Posterior vena cava (tissue), 2 donors: Measurements from ENCODE around the gene DNAH7. TPM values are rescaled to one million over a fixed set of nuclear protein-coding genes. Genes with fewer than 3 reads are reported as not detected.
"Not testable (repeated sequence)": the region's sequence is repeated elsewhere in the genome, so short reads cannot be mapped to it uniquely, and the experiment has no call there.

Experiments
- DNase-seq: peaks from one replicate; pipeline ENCODE4 v3.0.0-alpha.2; 2020; ENCODE audit warnings: low spot score
- intact Hi-C, 2 donors: fragments of 100-400 bp; cut with DNase I; formaldehyde crosslinking; loops; one replicate each; pipeline versions ENCODE4 v1.14.1 to v1.14.2; 2022 to 2023
- long read RNA-seq, 2 donors: library from polyadenylated mRNA; unstranded; transcript quantifications; one replicate each; pipeline ENCODE4 v2.0.0, GENCODE V29; 2020 to 2021
- total RNA-seq, 2 donors: library from RNA; stranded (reverse); fragmentation: NEBNext Ultra II Directional; extraction: Animal tissue kit (Norgen Biotek cat#: 25700); gene quantifications; one replicate each; pipeline ENCODE4 v1.2.1, GENCODE V29; 2021
- donor health status: DM: yes; HTN: yes; CAD: no.
- donor health status: DM: yes; HTN: yes; CAD: no.

Gene DNAH7
- 1 to 10 TPM; 1.4 to 2.5 TPM for total RNA-seq
- long read RNA-seq, donor 1, partial matches to known transcripts = 1 of 1 reads
- long read RNA-seq, donor 1, other reads (novel, unspliced or antisense) = 0 of 1 reads
- long read RNA-seq, donor 2, partial matches to known transcripts = 0 of 1 reads
- long read RNA-seq, donor 2, other reads (novel, unspliced or antisense) = 1 of 1 reads

DNA sequence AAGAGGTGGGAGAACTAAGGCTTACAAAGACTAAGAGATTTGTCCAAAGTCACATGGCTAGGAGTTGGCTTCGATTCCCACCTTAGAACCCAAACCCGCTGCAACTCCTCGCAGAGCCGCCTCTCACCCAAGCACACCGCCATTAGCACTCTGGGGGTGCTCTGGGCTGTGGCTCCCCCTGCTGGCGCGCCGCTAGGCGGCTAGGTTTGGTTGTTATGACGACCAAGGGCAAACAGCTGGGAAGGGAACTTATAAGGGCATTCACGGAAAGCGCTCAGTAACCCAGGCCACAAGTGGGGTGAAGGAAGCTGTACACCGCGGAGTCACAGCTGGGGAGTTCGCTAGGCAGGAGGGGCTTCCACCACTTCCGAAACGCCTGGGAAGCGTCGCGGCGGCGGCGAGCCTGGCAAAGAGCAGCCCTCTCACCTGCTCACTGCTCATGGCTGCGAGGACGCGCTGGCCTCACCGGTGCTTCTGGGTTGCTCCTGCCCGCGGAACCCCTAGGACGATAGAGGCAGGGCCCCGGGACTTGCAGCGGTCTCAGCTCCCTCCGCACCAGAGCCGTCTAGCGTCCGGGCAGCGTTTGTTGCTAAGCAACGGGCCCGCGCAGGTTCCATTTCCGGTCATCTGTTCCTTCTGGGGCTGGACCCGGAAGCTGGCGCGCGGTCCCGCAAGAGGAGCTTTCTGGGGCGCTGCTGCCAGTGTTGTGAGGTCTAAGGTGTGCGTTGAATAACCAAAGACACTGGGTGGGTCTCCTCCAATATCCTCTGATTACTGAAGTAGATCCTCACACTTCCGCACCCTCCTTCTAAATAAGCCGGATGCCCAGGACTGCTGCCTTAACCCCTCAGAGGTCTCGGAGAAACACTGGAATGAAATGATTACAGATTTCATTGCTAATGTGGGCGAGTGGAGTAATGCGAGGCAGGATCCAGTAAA is at the start of gene DNAH7:
TSS of gene DNAH7 (minus strand) at position 567 of the 939 bp plus-strand sequence. CDS start at position 441, 126 bp downstream.
- intact Hi-C loops = no loop called here

GRCh38 chr2:196117214-196117705 is 48.6 kb upstream of the DNAH7 start:
- DNase-seq = no peak
- intact Hi-C loops = no loop called here

More for the DNA sequence above, at the start of gene DNAH7:
- peak; percentile 97 for DNase-seq

DNA sequence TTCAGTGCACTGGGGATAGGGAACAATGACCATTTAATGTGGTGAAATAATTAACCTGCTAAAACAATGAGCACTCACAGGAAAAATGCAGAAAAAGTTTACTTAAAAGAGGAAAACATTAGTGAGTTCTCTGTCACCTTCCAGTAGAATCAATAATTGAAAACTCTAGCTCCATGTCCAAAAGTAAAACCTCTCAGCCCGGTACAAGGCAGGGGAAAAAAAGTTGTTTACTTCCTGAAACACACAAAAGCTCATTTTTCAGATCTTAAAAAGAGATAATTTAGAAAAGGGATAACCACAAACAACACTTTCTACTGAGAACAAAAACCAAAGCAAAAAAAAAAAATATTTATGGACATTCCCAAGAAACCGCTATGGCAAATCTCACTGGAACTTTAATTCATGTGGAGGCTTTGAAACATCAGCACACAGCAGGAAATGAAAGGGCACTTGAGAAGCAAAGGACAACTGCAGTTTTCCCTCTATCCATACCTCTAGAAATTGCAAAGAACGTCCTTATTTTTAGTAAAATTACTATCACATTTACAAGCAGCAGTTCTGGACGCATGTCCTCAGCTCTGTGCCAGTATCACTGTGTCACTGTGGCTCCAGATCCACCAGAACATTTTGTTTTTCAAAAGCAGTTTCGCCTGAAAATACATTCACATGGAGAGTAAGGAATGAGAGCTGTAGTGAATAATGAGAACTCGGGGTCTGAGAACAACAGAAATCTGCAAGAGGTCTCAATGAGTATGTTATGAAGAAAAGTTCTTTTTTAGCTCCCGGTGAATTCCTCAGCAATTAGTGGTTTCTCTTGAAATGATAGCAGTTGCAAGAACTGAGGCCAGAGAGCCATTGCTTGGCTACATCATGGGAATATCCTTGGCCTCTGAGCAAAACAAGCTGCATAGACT is 44.7 kb upstream of the DNAH7 start:
- no peak for DNase-seq
- intact Hi-C loops = no loop called here

- intact Hi-C loops = no loop called here
- DNase-seq = no peak
Measured at GRCh38 chr2:196112418-196113034, 43.9 kb upstream of the DNAH7 start.

DNA sequence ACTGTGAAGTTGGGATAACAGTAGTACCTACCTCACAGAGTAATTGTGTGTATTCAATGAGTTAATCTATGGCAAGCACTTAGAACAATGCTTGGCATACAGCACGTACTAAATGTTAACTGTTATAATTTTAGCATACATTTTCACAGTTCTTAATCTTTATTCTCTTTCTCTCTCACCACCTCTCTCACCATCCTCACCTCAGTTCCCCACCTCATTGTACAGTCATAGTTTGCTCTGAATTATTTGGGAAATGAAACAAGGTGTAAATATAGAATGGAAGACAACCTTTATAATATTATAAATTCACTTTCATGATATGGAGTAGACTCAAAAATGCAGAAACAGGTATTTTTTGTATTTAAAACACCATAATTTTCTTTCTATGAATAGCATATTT is 40.0 kb upstream of the DNAH7 start:
- intact Hi-C loops = no loop called here
- DNase-seq = no peak

DNA sequence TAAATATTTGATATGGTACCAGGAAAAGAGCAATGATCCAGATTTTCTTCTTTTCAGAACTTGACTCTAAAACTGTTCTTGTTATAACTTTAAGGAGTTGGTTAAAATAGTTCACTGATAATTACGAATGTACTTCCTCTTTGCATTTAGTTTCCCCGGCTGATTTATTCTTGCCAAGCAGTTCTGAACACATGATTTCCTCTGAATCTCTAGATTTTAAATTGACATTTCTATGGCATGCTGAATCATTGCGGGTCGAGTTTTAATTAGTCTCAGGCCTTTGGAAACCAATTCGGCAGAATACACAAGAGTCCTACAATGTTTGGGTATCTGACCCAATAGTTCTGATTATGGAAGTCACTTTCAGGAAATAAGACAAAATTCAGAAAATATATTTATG is 37.3 kb upstream of the DNAH7 start:
- intact Hi-C loops = no loop called here
- no peak for DNase-seq

- intact Hi-C loops = no loop called here
- DNase-seq = no peak
Measured at GRCh38 chr2:196104066-196104465, 35.4 kb upstream of the DNAH7 start.

- intact Hi-C loops = no loop called here
- DNase-seq = no peak
Measured at GRCh38 chr2:196103626-196104025, 35.0 kb upstream of the DNAH7 start.

- DNase-seq = no peak
- intact Hi-C loops = no loop called here
Measured at GRCh38 chr2:196101325-196101991, 32.8 kb upstream of the DNAH7 start.

- DNase-seq = no peak
- intact Hi-C loops = no loop called here
Measured at GRCh38 chr2:196099916-196100315, 31.3 kb upstream of the DNAH7 start.

- no peak for DNase-seq
- intact Hi-C loops = no loop called here
Measured at GRCh38 chr2:196097864-196098660, 29.4 kb upstream of the DNAH7 start.

DNA sequence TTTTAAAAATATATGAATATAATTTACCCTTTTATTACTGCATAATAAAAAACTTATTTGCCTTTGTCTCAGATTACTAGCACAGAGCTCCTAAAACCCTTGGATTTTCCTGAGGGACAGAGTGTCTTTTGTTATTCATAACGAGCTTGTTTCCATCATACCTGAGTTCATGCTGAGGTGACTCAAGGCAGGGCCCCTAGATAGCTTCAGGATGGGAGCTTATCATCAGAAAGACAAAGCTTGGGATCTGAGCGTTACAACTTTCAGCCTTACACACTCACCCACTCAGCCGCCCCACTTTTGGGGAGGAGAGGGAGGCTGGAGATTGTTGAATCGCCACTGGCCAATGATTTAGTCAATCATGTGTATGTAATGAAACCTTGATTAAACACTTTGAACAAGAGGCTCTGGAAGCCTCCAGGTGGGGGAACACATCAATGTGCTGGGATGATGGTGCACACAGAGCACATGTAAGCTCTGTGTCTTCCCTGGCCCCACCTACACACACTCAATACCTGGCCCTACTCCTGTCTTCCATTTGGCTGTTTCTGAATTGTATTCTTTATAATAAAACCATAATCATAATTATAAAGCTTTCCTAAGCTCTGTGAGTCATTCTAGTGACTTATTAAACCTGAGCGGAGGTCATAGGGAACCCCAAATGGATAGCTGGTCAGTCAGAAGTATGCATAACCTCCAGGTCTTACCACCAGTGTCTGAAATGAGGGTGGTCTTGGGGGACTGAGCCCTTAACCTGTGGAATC is 28.5 kb upstream of the DNAH7 start:
- no peak for DNase-seq
- intact Hi-C loops = no loop called here

GRCh38 chr2:196096264-196096663 is 27.6 kb upstream of the DNAH7 start:
- DNase-seq = no peak
- intact Hi-C loops = no loop called here

DNA sequence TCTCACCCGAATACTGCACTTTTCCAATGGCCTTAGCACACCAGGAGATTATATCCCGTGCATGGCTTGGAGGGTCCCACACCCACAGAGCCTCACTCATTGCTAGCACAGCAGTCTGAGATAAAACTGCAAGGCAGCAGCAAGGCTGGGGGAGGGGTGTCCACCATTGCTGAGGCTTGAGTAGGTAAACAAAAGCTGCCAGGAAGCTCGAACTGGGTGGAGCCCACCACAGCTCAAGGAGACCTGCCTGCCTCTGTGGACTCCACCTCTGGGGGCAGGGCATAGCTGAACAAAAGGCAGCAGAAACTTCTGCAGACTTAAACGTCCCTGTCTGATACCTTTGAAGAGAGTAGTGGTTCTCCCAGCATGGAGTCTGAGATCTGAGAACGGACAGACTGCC is 20.8 kb upstream of the DNAH7 start:
- intact Hi-C loops = loop anchor here in 1 of 2 donors (10.0 kb wide), 1 partner anchor 535 kb away; no protein-coding TSS in a partner anchor

DNA sequence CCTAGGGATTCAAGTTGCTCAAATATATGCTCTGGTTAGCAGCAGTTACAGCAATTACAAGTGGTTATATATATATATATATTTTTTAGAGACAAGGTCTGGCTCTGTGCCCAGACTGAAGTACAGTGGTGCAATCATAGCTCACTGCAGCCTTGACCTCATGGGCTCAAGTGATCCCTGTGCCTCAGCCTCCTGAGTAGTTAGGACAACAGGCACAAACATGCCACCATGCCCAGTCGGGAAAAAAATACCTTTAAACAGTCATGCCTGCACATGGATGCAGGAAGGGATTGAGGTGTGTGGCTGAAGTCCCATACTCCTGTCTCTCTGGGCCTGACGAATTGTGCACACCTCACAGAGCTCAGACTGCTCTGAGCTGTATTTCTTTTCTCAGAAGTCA is 19.6 kb upstream of the DNAH7 start:
- intact Hi-C loops = loop anchor here in 1 of 2 donors (10.0 kb wide), 1 partner anchor 537 kb away; no protein-coding TSS in a partner anchor
- DNase-seq = no peak

More for the DNA sequence above, 20.8 kb upstream of the DNAH7 start:
- DNase-seq = not testable (repeated sequence)

DNA sequence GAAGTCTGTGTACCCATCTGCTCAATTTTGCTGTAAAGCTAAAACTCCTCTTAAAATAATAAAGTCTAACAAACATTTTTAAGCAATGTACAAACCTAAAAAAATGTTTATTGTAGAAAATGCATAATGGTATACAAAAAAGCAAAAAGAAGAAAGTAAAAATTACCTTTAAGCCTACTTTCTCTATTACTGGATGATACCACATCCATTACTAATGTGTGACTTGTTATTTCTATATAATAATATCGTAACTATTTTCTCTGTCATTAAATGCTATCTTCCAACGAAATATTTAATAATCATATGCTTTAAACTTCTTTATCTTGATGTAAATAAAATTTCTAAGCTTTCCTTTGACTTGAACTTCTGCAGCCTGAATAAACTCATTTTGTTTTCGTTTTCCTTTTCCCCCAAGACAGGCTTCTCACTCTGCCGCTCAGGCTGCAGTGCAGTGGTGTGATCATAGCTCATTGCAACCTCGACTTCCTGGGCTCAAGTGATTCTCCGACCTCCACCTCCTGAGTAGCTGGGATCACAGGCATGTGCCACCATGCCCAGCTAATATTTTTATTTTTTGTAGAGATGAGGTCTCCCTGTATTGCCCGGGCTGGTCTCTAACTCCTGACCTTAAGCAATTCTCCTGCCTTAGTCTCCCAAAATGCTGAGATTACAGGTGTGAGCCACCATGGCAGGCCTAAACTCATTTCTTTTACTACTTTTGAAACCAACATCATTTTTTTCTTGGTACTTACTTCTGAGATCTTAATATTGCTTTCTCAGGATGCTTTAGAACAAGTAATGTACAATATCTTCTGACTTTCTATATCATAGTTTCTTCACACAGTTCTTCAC is 18.1 kb upstream of the DNAH7 start:
- intact Hi-C loops = loop anchor here in 1 of 2 donors (10.0 kb wide), 1 partner anchor 538 kb away; no protein-coding TSS in a partner anchor
- DNase-seq = no peak
